Esophagus (tissue), 2 donors: ENCODE results near the gene MAZ. TPM values are rescaled to one million over a fixed set of nuclear protein-coding genes. Genes with fewer than 3 reads are reported as not detected.
A peak's percentile ranks its signal among the peaks of the same experiment; 100 is the strongest.
"Not testable (repeated sequence)": the region's sequence is repeated elsewhere in the genome, so short reads cannot be mapped to it uniquely, and the experiment has no call there.

ENCODE experiments used
- H3K27ac ChIP-seq, 2 donors: one replicate each; pipeline ENCODE4 v1.5.1; 2013; ENCODE audit warnings: low read depth in 2 of 2, mild to moderate bottlenecking in 2 of 2, inconsistent platforms in 1 of 2, low read length in 1 of 2, moderate library complexity in 1 of 2
- H3K27me3 ChIP-seq, 2 donors: one replicate each; pipeline ENCODE4 v1.6.1; 2013; ENCODE audit warnings: low read length in 2 of 2, control low read depth in 1 of 2, mild to moderate bottlenecking in 1 of 2; ENCODE audit not compliant: insufficient read depth in 2 of 2, control insufficient read depth in 1 of 2
- H3K36me3 ChIP-seq, 2 donors: one replicate each; pipeline ENCODE4 v1.6.1; 2013; ENCODE audit warnings: low read length in 1 of 2; ENCODE audit not compliant: control insufficient read depth in 2 of 2, insufficient read depth in 2 of 2
- H3K4me1 ChIP-seq, 2 donors: one replicate each; pipeline ENCODE4 v1.6.1; 2013; ENCODE audit warnings: low read length in 1 of 2; ENCODE audit not compliant: control insufficient read depth in 2 of 2, insufficient read depth in 2 of 2
- H3K4me3 ChIP-seq, 2 donors: one replicate each; pipeline ENCODE4 v1.5.1; 2013; ENCODE audit warnings: low read length in 2 of 2, mild to moderate bottlenecking in 2 of 2, low read depth in 1 of 2, moderate library complexity in 1 of 2
- H3K9me3 ChIP-seq, 2 donors: one replicate each; pipeline ENCODE4 v1.6.1; 2013; ENCODE audit warnings: mild to moderate bottlenecking in 2 of 2, low read depth in 1 of 2, low read length in 1 of 2, moderate library complexity in 1 of 2; ENCODE audit not compliant: control insufficient read depth in 2 of 2, insufficient read depth in 1 of 2
- WGBS, 2 donors: extraction: QIAGEN DNeasy Blood & Tissue Kit; methylation state at CpG; one replicate each; pipeline ENCODE4 v1.1.7; 2013; 5-methylcytosine and 5-hydroxymethylcytosine counted together
- polyA plus RNA-seq, 2 donors: library from polyadenylated mRNA; stranded (reverse); fragments of 200-250 nt; gene quantifications; one replicate each; pipeline ENCODE4 v1.2.3, GENCODE V29; 2013
- donor health status: healthy with polysubstance abuse.
- donor health status: Bipolar disorder and iron deficiency.

Gene MAZ
- polyA plus RNA-seq, 2 donors = 95.9 to 111 TPM

- not testable (repeated sequence) for H3K27me3 ChIP-seq, H3K4me3 ChIP-seq, H3K9me3 ChIP-seq, H3K4me1 ChIP-seq, H3K27ac ChIP-seq, H3K36me3 ChIP-seq
- WGBS, 2 donors = 91% methylated on average over 18 of the region's 18 CpGs
These were observed 13.2 kb upstream of the MAZ start for GRCh38 chr16:29793153-29793552.

GRCh38 chr16:29794231-29794710, 12.1 kb upstream of the MAZ start:
- H3K27ac ChIP-seq = no peak overlapping the region
- 97 to 99% methylated on average over 3 of the region's 3 CpGs for WGBS, 2 donors
- no peak overlapping the region for H3K4me3 ChIP-seq
- H3K4me1 ChIP-seq = peaks cover 0 to 6% of the 10 kb centered on the region in 2 donors
- peaks cover 9 to 13% of the 10 kb centered on the region in 2 donors for H3K36me3 ChIP-seq
- H3K27me3 ChIP-seq = no peaks in the 10 kb centered on the region
- no peaks in the 10 kb centered on the region for H3K9me3 ChIP-seq

GRCh38 chr16:29802416-29802935, 3.9 kb upstream of the MAZ start:
- Histone ChIP-seq H3K4me1 (peaks cover 0 to 3% of the 10 kb centered on the region in 2 donors), H3K4me3 (no peak overlapping the region), H3K36me3 (peaks cover 17 to 18% of the 10 kb centered on the region in 2 donors), H3K27me3 (no peaks in the 10 kb centered on the region), H3K27ac (no peak overlapping the region), H3K9me3 (no peaks in the 10 kb centered on the region)
- 92 to 95% methylated on average over 8 of the region's 8 CpGs for WGBS, 2 donors

- Histone ChIP-seq H3K36me3 (peaks cover 15 to 21% of the 10 kb centered on the region in 2 donors), H3K27ac (peak overlapping the region in 1 of 2 donors; percentile 58), H3K9me3 (no peaks in the 10 kb centered on the region), H3K27me3 (no peaks in the 10 kb centered on the region), H3K4me1 (peaks cover 0 to 16% of the 10 kb centered on the region in 2 donors), H3K4me3 (no peak overlapping the region)
- WGBS, 2 donors = 68 to 72% methylated on average over 8 of the region's 8 CpGs
These were observed 2.3 kb upstream of the MAZ start for GRCh38 chr16:29804020-29804419.

GRCh38 chr16:29804455-29805231, 1.7 kb upstream of the MAZ start:
- no peaks in the 10 kb centered on the region for H3K27me3 ChIP-seq
- WGBS, 2 donors = 3 to 6% methylated on average over 19 to 26 of the region's 26 CpGs
- H3K36me3 ChIP-seq = peaks cover 9 to 19% of the 10 kb centered on the region in 2 donors
- no peaks in the 10 kb centered on the region for H3K9me3 ChIP-seq
- H3K27ac ChIP-seq = peak overlapping the region; percentile 97 to 98
- H3K4me3 ChIP-seq = peak overlapping the region; percentile 64 to 89
- H3K4me1 ChIP-seq = peaks cover 0 to 18% of the 10 kb centered on the region in 2 donors

- peak overlapping the region; percentile 64 to 89 for H3K4me3 ChIP-seq
- no peaks in the 10 kb centered on the region for H3K9me3 ChIP-seq
- WGBS, 2 donors = 0 to 1% methylated on average over 71 to 96 of the region's 103 CpGs
- no peaks in the 10 kb centered on the region for H3K27me3 ChIP-seq
- H3K36me3 ChIP-seq = peaks cover 4 to 20% of the 10 kb centered on the region in 2 donors
- H3K27ac ChIP-seq = peak overlapping the region; percentile 98
- H3K4me1 ChIP-seq = peaks cover 3 to 22% of the 10 kb centered on the region in 2 donors
These were observed 864 bp upstream of the MAZ start for GRCh38 chr16:29805232-29806098.

GRCh38 chr16:29806641-29807425, 504 bp downstream of the MAZ start:
- Histone ChIP-seq H3K27ac (peak overlapping the region; percentile 94), H3K4me3 (peak overlapping the region; percentile 64 to 77), H3K9me3 (no peaks in the 10 kb centered on the region), H3K27me3 (no peaks in the 10 kb centered on the region), H3K4me1 (peaks cover 5 to 31% of the 10 kb centered on the region in 2 donors), H3K36me3 (peaks cover 4 to 15% of the 10 kb centered on the region in 2 donors)
- WGBS, 2 donors = 1 to 2% methylated on average over 49 to 99 of the region's 99 CpGs

- Histone ChIP-seq H3K4me1 (peaks cover 5 to 35% of the 10 kb centered on the region in 2 donors), H3K4me3 (peak overlapping the region; percentile 64 to 77)
- 1 to 6% methylated on average over 65 to 69 of the region's 69 CpGs for WGBS, 2 donors
These were observed 1.3 kb downstream of the MAZ start for GRCh38 chr16:29807426-29808218.

More at GRCh38 chr16:29807426-29808218, 1.3 kb downstream of the MAZ start:
- Histone ChIP-seq H3K27me3 (no peaks in the 10 kb centered on the region), H3K9me3 (no peaks in the 10 kb centered on the region), H3K36me3 (peaks cover 4 to 15% of the 10 kb centered on the region in 2 donors), H3K27ac (peak overlapping the region; percentile 94)
